Bone marrow (tissue), 2 donors: ENCODE results near the gene RSRP1.
"Not testable (repeated sequence)": the region's sequence is repeated elsewhere in the genome, so short reads cannot be mapped to it uniquely, and the experiment has no call there.

ENCODE experiments used
- DNase-seq, 2 donors: peaks; one replicate each; lab custom pipeline; 2025; lab: John Stamatoyannopoulos, UW

Gene RSRP1

DNA sequence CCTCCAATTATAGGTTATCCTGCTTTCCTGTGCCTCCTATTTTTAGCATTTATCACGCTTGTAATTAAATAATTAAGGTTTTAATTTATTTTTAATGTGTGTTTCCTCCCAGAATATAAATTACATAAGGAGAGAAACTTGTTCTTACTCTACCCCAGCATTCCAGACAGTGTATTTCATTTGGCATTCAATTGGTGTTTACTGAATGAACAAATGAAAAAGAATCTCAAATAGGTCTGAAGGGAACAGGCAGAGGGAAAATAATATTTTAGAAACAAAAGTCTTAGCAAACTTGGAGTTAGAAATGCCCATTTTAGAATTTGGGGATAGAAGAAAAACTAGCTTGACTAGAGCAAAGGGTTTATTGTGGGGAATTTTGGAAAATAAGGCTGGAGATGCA is 9.9 kb upstream of the RSRP1 start:
- no peak for DNase-seq

DNA sequence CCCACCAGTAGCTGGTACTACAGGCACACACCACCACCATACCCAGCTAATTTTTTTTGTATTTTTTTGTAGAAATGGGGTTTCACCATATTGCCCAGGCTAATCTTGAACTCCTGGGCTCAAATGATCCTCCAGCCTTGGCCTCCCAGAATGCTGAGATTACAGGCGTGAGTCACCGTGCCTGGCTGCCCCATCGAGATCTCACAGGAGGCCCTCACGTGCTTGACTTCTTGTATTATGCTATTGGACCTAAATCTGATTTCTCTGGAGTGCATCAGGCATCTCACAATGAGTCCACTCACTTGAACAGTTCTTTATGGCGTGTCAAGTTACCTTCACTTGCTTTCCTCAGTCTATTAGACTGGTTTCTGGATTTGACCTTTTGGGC is 9.3 kb upstream of the RSRP1 start:
- no peak for DNase-seq

DNA sequence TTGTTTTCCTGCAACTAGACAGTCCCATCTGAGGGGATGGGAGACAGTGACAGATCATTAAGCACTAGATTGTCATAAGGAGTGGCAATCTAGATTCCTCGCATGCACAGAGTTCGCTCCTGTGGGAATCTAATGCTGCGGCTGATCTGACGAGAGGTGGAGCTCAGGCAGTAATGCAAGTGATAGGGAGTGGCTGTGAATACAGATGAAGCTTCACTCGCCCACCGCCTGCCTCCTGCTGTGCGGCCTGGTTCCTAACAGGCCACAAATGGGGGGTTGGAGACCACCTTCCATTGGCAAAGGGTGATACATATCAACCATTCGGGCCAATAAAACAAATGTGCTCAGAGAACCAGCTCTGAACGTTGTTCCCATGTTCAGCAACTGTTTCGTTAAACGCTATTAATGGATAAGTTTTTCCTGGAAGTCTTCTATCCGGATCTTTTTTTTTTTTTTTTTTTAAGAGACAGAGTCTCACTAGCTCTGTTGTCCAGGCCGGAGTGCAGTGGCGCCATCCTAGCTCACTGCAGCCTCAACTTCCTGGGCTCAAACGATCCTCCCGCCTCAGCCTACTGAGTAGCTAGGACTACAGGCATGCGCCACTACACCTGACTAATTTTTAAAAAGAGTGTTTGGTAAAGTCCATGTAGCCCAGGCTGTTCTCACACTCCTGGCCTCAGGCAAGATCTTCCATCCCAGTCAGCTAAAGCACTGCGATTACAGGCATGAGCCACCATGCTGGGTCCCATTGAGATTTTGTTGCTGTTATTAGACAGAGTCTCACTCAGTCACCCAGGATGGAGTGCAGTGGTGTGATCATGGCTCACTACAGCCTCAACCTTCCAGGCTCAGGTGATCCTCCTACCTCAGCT is 8.7 kb upstream of the RSRP1 start:
- no peak for DNase-seq

DNA sequence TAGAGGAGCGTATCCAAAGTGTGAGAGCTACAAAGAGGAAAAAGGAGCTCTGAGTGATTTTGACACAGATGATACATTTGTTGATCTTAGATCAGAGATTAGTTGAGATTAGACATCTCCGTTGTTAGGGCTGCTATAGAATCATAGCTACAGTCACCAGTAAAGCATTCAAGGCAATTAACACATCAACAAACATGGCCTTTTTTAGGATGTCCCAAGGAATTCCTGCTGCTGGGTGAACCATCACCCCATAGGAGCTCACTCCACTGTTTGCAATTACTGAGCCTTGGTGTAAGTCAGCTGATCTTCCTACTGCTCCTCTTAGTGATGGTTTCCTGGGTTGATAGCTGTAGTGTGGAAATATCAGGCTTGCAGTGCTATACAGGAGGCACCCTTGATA is 6.7 kb upstream of the RSRP1 start:
- DNase-seq: no peak

DNA sequence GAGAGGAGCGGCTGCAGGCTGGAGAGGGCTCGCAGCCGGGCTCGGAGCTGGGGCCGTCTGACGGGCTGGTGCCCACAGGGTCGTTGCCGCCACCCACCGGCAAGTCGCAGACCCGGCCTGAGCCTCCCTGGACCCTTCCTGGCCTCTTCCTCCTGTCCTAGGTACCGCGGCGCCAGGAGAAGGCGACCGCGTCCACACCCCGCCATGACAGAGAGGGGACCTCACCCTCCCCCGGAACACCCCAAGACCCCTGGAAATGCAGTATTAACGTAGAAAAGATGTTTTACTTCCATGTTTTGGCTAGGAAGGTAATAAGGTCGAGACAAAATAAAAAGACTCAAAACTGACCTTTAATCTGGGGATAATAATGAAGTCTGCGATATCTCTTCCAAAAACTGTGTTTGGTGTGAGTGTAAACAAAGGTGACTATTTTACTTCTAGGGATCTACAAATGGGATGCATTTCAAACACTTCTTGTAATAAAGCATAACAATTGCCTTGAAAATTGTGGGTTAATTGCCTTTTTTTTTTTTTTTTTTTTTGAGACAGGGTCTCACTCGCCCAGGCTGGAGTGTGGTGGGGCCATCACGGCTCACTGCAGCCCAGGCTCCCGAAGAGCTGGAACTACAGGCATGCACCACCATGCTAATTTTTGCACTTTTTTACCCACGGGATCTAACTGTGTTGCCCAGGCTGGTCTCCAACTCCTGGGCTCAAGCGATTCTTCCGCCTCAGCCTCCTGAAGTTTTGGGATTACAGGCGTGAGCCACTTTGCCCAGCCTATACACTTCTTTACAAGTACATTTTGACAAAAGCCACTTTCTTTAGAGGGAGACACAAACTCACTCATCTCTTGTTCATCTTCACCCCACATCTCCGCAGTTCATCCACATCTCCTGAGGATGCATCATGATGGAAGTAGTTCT is 838 bp upstream of the RSRP1 start:
- DNase-seq: no peak

DNA sequence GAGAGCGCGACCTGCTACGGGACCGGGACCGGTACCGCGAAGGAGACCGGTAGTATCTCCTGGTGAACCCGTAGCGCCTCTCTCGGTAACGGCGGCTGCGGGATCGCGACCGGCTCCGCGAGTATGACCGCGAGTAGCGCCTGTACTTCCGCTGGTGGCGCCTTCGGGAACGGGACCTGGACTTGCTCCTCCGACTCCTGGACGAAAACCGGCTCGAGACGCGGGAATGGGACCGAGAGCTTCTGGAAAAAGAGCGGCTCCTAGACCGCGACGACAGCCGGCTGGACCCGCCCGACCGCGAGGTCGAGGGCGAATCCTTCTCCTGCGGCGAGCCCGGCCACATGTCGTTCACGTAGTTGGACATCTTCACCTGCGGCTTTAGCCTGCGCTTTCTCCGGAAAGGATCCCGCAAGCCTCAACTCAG is 642 bp downstream of the RSRP1 start:
- peak in 1 of 2 donors; percentile 57 for DNase-seq

DNA sequence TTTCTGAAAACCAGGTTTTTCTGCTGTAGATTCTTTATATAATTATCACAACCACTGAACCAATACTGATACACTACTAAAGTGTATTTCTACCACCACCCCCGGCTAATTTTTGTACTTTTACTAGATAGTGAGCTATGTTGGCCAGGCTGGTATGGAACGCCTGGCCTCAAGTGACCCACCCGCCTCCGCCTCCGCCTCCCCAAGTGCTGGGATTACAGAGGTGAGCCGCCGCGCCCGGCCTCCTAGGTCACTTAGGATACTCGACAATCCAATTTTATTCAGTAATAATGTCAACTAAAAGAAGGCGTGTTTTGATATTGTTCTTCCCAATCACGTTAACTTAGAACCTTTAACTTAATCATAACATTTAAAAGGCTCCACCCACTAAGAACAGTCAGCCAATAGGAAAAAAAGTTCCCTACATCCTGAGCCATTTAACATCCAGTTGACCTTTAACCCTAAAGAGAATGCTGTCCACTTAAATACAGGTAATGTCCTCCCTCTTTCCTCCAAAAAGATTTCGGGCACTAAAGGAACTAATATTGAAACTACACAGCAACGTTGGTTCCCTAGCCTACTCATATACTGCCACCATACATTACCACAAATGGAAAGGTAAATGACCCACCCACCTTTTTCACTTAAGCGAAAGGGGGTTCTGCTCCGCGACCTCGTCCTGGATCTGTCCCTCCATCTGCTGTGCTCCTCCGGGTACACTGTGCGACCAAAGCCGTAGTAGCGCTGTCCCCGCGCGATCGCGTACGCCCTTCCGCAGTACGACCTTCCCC is 1.2 kb downstream of the RSRP1 start:
- DNase-seq: no peak

DNA sequence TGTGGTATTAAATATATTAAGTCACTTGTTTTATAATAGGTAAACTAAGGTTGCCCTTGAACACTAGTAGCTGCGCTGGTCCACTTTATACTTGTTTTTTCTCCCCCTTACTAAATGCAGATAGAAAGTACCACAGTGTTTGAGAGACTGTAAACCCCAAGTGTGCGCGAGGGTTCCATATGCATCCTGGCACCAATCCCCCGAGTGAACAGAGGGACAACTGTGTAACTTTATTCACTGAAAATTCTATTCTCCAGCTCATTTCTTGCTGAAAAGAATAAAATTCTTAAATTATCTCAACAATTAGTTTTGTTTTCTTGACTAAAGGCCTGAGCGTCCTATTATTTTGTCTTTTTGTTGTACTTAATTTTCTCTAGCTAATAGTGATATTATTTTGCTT is 1.9 kb downstream of the RSRP1 start:
- no peak for DNase-seq

DNA sequence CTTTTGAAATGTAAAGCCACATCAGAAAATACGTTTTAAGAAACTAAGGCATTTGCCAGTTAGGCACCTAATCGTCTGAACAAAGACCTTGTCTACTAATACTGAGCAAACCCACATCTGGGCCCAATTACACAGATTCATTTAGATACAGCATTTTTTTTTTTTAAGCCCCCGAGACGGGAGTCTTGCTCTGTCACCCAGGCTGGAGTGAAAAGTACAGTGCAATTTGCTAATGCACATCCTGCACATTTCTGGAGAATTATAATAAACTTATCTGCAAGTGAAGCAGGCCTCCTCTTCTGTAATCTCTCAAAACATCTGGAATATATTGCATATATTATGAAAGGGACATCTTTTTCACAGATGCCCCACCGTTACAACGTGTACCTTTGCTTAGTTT is 3.3 kb downstream of the RSRP1 start:
- DNase-seq: no peak

DNA sequence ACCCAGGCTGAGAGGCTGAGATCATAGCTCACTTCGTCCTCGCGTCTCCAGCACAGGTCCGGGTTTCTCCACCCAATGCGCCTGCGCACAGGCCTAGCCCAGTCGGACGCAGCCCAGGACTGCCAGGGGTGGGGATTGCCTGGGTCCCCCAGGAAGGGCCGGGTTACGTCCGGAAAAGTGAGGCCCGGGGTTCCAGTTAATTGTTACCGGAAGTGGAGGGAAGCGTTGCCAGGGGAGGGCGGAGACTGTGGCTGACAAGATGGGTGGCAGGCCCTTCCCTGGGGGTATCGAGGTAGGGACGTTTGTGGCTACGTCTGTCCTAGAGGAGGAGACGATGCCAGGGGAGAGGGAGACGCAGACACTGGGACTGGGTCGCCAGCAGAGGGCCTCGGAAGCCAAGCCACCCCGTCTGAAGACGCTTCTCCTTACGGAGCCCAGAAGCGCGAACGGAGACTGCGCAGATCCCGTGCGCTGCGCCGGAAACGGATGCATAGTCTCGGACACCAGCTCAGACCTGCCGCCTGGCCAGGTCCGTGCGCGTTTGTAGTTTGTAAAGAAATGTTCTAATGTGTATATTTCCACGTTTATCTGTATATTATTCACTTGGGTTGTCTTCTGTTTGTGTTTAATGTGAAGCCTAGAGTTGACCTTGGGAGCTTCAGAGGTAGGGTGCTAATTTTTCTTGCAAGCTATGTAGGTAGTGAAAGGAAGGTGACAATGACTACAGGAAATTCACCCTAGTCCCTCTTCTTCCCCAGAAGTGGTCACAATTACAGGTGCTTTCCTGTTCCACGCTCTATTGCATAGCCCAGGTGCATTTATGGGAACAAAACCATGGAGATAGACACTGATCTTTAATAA is 7.3 kb downstream of the RSRP1 start:
- DNase-seq: peak; percentile 70 to 86

DNA sequence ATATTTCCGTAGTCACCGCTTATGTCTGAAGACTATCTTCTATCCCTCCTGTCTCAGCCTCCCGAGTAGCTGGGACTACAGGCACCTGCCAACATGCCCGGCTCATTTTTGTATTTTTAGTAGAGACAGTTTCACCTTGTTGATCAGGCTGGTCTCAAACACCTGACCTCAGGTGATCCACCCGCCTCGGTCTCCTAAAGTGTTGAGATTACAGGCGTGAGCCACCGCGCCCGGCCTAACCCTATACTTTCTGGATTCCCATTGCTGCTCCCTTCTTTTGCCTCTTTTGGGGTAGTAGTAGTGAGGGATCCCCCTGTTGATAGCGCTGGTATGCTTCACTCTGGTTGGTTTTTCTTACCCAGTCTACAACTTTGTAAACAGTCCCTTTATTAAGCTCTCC is 9.2 kb downstream of the RSRP1 start:
- DNase-seq: no peak

DNA sequence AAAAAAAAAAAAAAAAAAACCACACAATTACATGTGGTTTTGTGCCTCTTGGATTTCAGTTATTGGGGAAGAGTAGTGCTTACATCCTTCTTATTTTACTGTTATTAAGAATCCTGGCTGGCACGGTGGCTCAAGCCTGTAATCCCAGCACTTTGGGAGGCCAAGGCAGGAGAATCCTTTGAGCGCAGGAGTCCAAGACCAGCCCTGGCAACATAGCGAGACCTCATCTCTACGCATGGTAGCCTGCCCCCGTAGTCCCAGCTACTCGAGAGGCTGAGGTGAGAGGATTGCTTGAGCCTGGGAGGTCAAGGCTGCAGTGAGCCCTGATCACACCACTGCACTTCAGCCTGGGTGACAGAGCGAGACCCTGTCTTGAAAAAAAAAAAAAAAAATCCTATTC is 11.0 kb downstream of the RSRP1 start:
- not testable (repeated sequence) for DNase-seq

DNA sequence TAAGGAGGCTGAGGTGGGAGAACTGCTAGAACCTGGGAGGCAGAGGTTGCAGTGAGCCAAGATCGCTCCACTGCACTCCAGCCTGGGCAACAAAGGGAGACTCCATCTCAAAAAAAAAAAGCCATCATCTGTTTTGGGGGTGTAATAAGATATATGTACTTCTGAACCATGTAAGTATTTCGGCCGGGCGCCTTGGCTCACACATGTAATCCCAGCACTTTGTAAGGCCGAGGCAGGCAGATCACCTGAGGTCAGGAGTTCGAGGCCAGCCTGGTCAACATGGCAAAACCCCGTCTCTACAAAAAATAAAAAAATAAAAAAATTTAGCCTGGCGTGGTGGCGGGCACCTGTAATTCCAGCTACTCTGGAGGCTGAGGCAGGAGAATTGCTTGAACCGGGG is 11.8 kb downstream of the RSRP1 start:
- DNase-seq: not testable (repeated sequence)

DNA sequence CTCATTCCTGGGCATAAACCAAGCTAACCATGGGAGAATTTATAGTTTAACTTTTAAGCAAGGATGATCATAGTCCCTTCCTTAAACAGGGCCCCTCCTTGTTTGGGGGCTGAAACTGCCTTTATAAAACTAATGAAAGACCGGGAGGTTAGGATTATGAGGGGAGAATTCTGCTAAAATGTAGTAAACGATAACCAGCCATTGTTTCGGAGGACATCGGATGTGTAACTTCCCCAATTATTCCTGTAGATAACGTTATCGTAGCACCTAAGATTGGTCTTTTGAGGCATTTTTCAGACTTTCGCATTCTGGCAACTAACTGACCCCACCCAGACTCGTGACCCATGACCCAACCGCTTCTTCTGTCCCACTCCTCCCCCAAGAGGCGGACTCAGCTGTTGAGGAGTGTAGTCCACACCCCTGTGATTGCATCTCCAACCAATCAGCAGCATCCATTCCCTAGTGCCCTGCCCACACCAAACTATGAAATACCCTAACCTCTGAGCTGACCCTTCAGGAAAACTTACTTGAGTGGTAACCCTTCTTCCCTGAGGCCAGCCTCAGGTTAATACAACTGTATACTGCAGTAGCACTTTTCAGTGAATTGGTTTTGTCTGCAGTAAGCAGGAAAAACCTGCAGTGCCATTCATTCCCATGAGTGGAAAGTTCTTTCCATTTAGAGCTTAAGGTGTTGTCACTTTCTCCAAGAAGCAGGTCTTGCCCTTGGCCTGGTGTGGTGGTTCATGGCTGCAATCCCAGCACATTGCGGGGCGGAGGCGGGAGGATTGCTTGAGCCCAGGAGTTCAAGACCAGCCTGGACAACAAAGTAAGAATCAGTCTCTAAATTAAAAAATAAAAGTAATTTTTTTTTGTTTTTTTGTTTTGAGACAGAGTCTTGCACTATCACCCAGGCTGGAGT is 14.1 kb downstream of the RSRP1 start:
- DNase-seq: peak; percentile 47 to 50

DNA sequence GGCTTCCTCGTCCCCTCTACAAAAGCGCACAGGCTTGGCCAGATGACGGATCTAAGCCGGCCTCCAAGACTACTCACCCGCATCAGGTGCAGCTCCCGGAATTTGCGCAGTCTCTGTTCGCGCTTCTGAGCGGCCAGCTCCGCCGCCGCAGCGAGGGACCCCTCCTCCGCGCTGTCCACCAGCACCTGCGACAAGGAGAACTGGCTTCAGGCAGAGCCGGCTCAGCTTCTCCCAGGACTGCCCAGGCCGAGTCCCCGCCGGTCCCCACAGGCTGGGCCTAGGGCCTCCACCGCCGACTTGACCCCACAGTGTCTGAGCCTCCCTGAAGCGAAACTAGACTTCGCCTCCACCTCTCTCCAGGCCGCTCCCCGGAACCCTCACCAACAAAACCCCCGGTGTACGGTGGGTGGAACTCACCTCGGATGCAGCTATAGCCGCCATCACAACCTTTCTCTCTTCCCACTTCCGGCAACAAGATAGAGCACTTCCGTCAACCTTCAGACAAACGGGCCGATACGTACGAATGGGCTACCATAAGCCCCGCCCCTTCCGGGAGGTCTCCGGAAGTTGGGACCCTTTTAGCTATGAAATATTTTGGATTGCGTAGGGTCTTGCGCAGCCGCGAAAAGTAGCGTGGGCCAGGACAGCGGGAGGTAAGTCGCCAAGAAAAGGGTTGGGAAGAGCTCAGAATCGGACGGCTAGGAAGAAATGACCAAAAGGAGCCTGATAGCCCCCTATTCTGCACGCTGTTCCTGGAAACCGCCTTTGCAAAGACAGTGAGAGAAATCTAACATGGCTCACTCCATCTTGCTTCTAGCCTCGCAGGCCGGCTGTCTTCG is 15.0 kb downstream of the RSRP1 start, which contains the start of gene SYF2:
Gene SYF2 (minus strand): TSS at position 476 of the 839 bp plus-strand sequence. CDS start 35 bp downstream, at position 441.
- DNase-seq: peak; percentile 72 to 91

DNA sequence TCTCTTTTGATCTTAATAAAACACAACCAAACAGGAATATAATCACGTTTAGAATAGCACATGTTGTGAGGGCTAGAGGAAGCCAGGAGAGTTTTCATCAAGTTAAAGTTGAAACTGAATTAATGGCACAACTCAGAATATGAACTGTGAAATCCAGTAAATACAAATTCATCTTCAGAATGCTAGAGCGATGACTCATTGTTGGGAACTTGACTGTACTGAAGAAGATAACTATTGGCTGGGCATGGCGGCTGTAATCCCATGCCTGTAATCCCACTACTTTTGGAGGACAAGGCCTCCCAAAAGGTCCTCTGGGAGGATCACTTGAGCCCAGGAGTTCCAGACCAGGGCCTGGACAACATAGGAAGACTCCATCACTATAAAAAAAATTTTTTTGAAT is 23.8 kb downstream of the RSRP1 start:
- no peak for DNase-seq

DNA sequence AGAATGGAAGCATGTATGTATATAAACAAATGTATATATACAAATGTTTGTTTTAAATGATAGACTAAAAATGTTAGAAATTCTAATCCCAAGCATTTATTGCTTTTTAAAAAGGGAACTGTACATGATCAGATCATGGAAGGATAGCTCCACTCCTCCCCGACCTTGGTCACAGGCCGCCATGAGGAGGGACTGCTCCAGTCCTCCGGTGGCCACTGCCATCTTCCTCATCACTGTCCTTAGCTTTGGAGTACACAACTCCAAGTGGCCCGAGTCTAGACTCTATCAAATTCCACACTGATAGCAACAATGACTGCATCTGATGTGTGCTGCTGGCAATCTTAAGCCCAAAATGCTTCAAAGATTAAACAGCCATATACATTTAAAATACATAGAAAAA is 24.6 kb downstream of the RSRP1 start:
- DNase-seq: no peak

DNA sequence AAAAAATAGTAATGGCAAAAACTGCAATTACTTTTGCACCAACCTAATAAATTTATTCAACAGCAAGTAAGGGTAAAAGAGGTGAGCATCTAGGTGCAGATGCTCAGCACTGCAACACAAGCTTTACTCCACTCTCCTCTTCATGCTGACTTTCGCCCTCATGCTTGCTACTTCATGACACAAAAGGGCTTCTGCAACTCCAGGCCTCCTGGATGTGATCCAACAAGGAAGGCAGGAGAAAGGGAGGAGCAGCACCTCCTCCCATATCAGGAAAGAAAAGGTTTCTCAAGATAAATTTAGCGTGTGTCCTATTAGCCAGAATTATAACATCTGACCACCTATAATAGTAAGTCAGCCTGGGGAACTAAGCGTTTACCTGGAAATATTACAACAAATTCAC is 26.6 kb downstream of the RSRP1 start:
- DNase-seq: no peak

DNA sequence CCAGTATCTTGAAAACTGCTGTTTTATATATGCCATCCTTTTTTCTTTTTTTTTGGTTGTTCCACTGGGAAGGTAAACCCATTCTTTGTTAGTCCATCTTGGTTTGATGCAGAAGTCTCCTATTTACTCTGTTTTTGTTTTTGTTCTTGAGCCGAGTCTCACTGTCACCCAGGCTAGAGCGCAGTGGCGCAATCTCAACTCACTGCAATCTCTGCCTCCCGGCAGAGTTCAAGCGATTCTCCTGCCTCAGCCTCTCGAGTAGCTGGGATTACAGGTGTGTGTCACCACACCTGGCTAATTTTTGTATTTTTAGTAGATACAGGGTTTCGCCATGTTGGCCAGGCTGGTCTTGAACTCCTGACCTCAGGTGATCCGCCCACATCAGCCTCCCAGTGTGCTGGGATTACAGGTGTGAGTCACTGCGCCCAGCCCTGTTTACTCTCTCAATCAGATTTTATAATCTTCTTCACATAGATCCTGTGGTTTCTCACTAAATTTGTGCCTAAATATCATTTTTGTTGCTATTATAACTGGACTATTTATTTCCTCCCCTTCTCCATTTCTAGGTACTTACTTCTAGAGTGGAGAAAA is 27.5 kb downstream of the RSRP1 start:
- DNase-seq: no peak
